Renal cortical epithelial cell (primary cell): ENCODE measurements around the gene HOXC5. TPM values are rescaled to one million over a fixed set of nuclear protein-coding genes. Genes with fewer than 3 reads are reported as not detected.

Experiments used
- DNase-seq: peaks from one replicate; pipeline ENCODE4 v3.0.0-alpha.2; 2011; ENCODE audit warnings: low read depth
- total RNA-seq: library from RNA; depleted of rRNA; stranded (reverse); fragments of >200 nt; gene quantifications from 2 replicates; pipeline ENCODE4 v1.2.3, GENCODE V29; 2014

The HOXC5 gene
- total RNA-seq, 1 donor from 2014 or later, result 0.80 TPM

- DNase-seq, result no peak
Measured at GRCh38 chr12:54006559-54007220, 26.2 kb upstream of the HOXC5 start.

- no peak for DNase-seq
Measured at GRCh38 chr12:54007538-54008259, 25.2 kb upstream of the HOXC5 start.

GRCh38 chr12:54008260-54008552 is 24.6 kb upstream of the HOXC5 start:
- DNase-seq, result no peak

GRCh38 chr12:54009171-54010052 is 23.4 kb upstream of the HOXC5 start:
- DNase-seq, result no peak

GRCh38 chr12:54010053-54010971 is 22.5 kb upstream of the HOXC5 start:
- no peak for DNase-seq

GRCh38 chr12:54010972-54011664 is 21.7 kb upstream of the HOXC5 start:
- no peak for DNase-seq

- no peak for DNase-seq
Measured at GRCh38 chr12:54011665-54012532, 21.0 kb upstream of the HOXC5 start.

- DNase-seq, result no peak
Measured at GRCh38 chr12:54012631-54013409, 20.0 kb upstream of the HOXC5 start.

GRCh38 chr12:54014377-54015017 is 18.4 kb upstream of the HOXC5 start:
- no peak for DNase-seq

- DNase-seq, result no peak
Measured at GRCh38 chr12:54015018-54015931, 17.6 kb upstream of the HOXC5 start.

GRCh38 chr12:54016051-54016450 is 16.8 kb upstream of the HOXC5 start:
- no peak for DNase-seq

GRCh38 chr12:54016478-54016964 is 16.3 kb upstream of the HOXC5 start:
- DNase-seq, result peak; percentile 92

GRCh38 chr12:54017027-54017788 is 15.6 kb upstream of the HOXC5 start:
- DNase-seq, result peak; percentile 64

- peak; percentile 86 for DNase-seq
Measured at GRCh38 chr12:54017878-54018467, 14.9 kb upstream of the HOXC5 start.

GRCh38 chr12:54018468-54018984 is 14.3 kb upstream of the HOXC5 start:
- no peak for DNase-seq
